ENCODE measurements around the gene DTYMK. TPM values are rescaled to one million over a fixed set of nuclear protein-coding genes. Genes with fewer than 3 reads are reported as not detected.

DTYMK gene
- total RNA-seq, 6 experiments from 2014 or later: 9.9 to 21.5 (median 10.4) TPM

GRCh38 chr2:241640165-241640795 is 46.3 kb downstream of the DTYMK start:
- no peaks in the 10 kb centered on the region for H3K9me3 ChIP-seq
- ATAC-seq: no peak
- H3K27ac ChIP-seq: no peak overlapping the region
- intact Hi-C loops (cut with DNase I): no loop called here
- H3K4me1 ChIP-seq: peaks cover 0 to 19% (median 4%) of the 10 kb centered on the region in 4 donors
- TF ChIP-seq CTCF (IDR thresholded peaks at IDR 0.05) (no peak), POLR2A (IDR thresholded peaks at IDR 0.05) (no peak)
- 88% methylated on average over 8 of the region's 8 CpGs for WGBS (ENCODE audit: insufficient coverage, low coverage, low lambda C conversion rate, missing lambda C conversion rate)
- peaks cover 0 to 6% (median 0%) of the 10 kb centered on the region in 4 donors for H3K36me3 ChIP-seq
- no peak overlapping the region for H3K4me3 ChIP-seq
- no peak for DNase-seq
- no peaks in the 10 kb centered on the region for H3K27me3 ChIP-seq

- 93% methylated on average over 3 of the region's 7 CpGs for whole genome bisulfite sequencing (ENCODE audit: insufficient coverage, low coverage, low lambda C conversion rate, missing lambda C conversion rate)
- H3K27ac ChIP-seq: no peak overlapping the region
- DNase-seq: no peak
- no peak overlapping the region for H3K4me3 ChIP-seq
- no peaks in the 10 kb centered on the region for H3K27me3 ChIP-seq
- intact Hi-C loops (cut with DNase I): no loop called here
- TF ChIP-seq CTCF (IDR thresholded peaks at IDR 0.05) (no peak), POLR2A (IDR thresholded peaks at IDR 0.05) (no peak)
- no peaks in the 10 kb centered on the region for H3K9me3 ChIP-seq
- H3K36me3 ChIP-seq: peaks cover 0 to 6% (median 0%) of the 10 kb centered on the region in 4 donors
- H3K4me1 ChIP-seq: peaks cover 0 to 20% (median 4%) of the 10 kb centered on the region in 4 donors
- no peak for ATAC-seq
These were observed 47.2 kb downstream of the DTYMK start for GRCh38 chr2:241639385-241639784.

GRCh38 chr2:241638940-241639339 is 47.7 kb downstream of the DTYMK start:
- intact Hi-C loops (cut with DNase I): no loop called here
- no peak overlapping the region for H3K4me3 ChIP-seq

GRCh38 chr2:241637795-241638660 is 48.6 kb downstream of the DTYMK start:
- H3K27me3 ChIP-seq: no peaks in the 10 kb centered on the region
- peak in 3 of 4 donors; percentile 1 to 7 (median 3) for ATAC-seq
- intact Hi-C loops (cut with DNase I): no loop called here
- 0% methylated on average over 29 of the region's 67 CpGs for WGBS (ENCODE audit: insufficient coverage, low coverage, low lambda C conversion rate, missing lambda C conversion rate)
- H3K27ac ChIP-seq: peak overlapping the region in 2 of 3 donors; percentile 94 to 98
- peak in 1 of 3 donors; percentile 65 for DNase-seq
- peaks cover 0 to 20% (median 4%) of the 10 kb centered on the region in 4 donors for H3K4me1 ChIP-seq
- H3K9me3 ChIP-seq: no peaks in the 10 kb centered on the region
- peak overlapping the region; percentile 84 to 89 (median 85) for H3K4me3 ChIP-seq
- TF ChIP-seq POLR2A (IDR thresholded peaks at IDR 0.05) (no peak), CTCF (IDR thresholded peaks at IDR 0.05) (no peak)
- peaks cover 0 to 18% (median 5%) of the 10 kb centered on the region in 4 donors for H3K36me3 ChIP-seq

More at GRCh38 chr2:241638940-241639339, 47.7 kb downstream of the DTYMK start:
- H3K36me3 ChIP-seq: peaks cover 0 to 9% (median under 1%) of the 10 kb centered on the region in 4 donors
- DNase-seq (no peak), ATAC-seq (no peak)
- H3K27me3 ChIP-seq: no peaks in the 10 kb centered on the region
- H3K4me1 ChIP-seq: peaks cover 0 to 20% (median 4%) of the 10 kb centered on the region in 4 donors
- no peaks in the 10 kb centered on the region for H3K9me3 ChIP-seq
- 100% methylated on average over 3 of the region's 14 CpGs for WGBS (ENCODE audit: insufficient coverage, low coverage, low lambda C conversion rate, missing lambda C conversion rate)
- no peak overlapping the region for H3K27ac ChIP-seq
- TF ChIP-seq CTCF (IDR thresholded peaks at IDR 0.05): no peak
- no peak for TF ChIP-seq POLR2A (IDR thresholded peaks at IDR 0.05)
